Activated naive CD4-positive, alpha-beta T cell (primary cell): ENCODE measurements around the gene CCHCR1.
"Not testable (repeated sequence)": the region's sequence is repeated elsewhere in the genome, so short reads cannot be mapped to it uniquely, and the experiment has no call there.

ENCODE experiments used
- DNase-seq, 4 experiments: peaks; one replicate each; lab custom pipeline; 2025; lab: John Stamatoyannopoulos, UW

Gene CCHCR1

GRCh38 chr6:31180500-31180899 is 22.9 kb upstream of the CCHCR1 start:
- DNase-seq = peak in 3 of 4 experiments; percentile 28 to 36 (median 28)

DNA sequence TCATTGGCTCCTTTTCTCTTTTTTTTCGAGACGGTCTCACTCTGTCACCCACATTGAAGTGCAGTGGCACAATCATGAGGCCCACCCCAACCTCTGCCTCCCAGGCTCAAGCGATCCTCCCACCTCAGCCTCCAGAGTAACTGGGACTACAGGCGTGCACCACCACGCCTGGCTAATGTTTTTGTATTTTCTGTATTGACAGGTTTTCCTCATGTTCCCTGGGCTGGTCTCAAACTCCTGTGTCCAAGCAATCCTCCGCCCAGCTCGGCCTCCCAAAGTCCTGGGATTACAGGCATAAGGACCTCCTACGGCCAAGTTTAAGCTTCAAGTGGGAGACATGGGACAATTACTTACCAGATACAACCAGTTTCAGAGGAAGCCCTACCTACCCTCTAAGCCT is 22.3 kb upstream of the CCHCR1 start:
- DNase-seq = no peak

- DNase-seq = no peak
Observed at GRCh38 chr6:31179042-31179386, 21.4 kb upstream of the CCHCR1 start.

DNA sequence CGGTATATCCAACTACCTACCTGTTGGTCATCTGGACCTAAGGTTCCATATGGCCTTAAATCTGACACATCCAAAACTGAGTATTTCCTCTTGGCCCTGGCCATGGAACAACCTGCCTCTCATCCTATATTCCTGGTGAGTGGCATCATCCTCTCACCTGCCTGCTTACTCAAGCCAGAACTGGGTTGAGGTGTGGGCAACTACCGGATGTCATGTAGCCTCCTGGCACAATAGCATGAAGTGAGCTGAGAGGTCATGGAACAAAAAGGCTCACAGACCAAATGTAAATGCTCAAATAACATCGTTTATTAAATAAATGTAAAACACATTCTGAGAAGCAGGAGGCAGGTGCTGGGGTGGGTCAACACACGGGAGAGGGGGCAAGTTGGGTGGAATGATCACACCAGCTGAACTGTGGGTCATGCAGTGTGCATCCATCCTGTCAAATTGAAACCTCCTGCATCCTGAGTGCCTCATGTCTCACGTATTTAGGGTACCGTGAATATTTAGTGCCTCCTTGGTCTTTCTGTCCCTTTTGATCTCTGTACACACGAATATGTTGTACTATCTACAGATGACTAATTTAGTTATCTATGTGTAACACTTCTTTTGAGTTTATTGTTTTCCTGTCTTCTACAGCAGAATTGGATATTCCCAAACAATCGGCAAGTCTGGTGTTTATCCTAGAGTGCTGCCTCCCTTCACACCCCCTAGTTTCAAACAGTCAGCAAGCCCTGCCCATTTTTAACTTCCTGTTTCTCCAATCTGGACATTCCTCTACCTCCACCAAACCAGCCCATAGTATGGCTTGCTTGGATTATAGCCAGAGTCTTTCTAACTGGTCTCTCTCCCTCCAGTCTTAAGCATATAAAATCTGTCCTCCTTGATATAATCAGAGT is 20.8 kb upstream of the CCHCR1 start:
- DNase-seq = no peak

GRCh38 chr6:31175971-31176370 is 18.4 kb upstream of the CCHCR1 start:
- DNase-seq = no peak

- no peak for DNase-seq
Observed at GRCh38 chr6:31174378-31174777, 16.8 kb upstream of the CCHCR1 start.

- no peak for DNase-seq
Observed at GRCh38 chr6:31173406-31173805, 15.8 kb upstream of the CCHCR1 start.

DNA sequence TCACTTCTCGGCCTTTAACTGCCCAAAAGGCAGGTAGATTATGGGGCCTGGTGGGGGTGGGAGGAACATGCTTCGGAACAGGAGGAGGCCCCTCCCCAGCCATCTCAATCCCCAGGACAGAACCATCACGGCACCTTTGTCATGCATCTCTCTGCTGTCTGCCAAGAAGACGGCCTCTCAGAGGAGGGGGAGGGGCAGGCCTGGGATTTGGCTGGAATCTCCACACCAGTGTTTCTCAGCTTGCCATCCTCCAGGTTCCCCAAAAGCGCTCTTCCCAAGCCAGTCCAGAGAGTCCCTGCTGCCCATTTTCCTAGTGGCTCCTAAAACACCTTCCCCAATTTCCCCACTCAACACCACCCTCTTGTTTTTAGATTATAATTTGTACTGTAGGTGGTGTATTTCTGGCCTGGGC is 15.4 kb upstream of the CCHCR1 start:
- no peak for DNase-seq

DNA sequence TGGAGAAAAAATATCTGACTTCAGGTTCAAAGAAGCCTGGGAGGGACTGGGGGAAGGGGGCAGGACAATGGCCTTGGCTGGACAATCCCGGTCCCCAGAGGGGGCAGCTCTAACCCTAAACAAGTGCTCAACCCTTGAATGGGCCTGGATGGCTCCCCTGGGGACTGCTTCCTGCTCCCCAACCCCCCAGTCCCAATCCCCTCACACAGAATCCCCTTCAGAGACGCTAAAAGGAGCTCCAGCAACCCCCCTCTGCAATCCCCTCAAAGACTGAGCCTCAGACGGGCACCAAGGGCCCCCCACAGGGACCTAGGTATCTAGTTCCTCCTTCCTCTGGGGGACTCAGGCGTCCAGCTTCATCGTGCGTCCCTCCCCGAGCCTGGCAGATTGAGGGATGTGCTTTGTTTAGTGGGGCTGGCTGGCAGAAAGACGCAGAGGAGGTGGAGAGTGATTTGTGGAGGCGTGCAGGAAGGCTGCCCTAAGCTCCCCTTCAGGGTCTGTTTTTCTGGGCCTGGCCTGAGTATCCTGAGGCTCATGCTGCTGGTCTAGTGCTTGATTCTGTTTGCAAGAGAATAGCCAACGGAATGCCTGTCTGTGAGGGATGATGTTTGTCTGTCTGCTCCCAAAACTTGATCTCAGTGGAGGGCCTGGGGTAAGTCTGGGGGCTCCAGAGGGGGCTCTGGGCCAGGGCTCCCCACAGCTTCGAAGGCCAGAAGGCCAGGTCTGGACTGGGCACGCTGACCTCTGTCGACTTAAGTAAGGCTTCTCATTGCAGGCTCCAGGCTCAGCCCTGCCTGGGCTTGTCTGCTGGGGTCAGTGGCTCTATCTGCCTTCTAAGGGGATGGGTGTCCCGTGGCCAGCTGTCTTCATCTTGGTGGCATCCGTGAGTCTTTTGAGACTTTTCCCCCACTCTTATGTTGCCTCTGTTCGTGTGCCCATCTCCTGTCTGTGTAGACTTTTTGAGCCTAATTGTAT is 14.6 kb upstream of the CCHCR1 start:
- DNase-seq = no peak

DNA sequence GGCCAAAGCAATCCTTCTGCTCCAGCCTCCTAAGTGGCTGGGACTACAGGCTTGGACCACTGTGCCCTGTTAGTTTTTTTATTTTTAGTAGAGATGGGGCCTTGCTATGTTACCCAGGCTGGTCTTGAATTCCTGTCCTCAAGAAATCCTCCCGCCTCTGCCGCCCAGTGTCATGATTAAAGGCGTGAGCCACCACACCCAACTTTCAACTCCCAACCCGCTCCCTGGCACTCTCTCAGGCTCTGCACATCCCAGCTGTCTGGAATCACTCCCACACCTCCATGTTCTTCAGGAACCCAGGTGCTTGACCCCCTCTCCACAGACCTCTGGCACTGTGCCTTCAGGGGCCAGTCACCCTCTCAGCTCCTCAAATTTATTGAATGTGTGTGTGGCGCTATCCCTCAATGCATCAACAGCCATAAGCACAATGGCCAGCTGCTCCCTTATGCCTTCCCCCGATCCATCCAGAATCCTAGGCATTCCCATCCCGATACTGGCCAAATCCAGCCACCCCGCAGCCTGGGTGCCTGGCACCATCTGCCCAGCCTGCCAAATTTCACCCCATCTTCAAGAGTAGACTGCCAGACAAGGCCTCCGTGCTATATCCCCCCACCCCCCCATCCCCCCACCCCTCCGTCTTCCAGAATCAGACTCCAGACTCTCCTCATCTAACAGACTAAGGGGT is 13.5 kb upstream of the CCHCR1 start:
- DNase-seq = no peak

- DNase-seq = no peak
Observed at GRCh38 chr6:31170600-31170881, 12.9 kb upstream of the CCHCR1 start, which contains the start of gene POU5F1. TSS of gene POU5F1 (minus strand) at chr6:31170682. CDS start at chr6:31170620, 62 bp downstream.

DNA sequence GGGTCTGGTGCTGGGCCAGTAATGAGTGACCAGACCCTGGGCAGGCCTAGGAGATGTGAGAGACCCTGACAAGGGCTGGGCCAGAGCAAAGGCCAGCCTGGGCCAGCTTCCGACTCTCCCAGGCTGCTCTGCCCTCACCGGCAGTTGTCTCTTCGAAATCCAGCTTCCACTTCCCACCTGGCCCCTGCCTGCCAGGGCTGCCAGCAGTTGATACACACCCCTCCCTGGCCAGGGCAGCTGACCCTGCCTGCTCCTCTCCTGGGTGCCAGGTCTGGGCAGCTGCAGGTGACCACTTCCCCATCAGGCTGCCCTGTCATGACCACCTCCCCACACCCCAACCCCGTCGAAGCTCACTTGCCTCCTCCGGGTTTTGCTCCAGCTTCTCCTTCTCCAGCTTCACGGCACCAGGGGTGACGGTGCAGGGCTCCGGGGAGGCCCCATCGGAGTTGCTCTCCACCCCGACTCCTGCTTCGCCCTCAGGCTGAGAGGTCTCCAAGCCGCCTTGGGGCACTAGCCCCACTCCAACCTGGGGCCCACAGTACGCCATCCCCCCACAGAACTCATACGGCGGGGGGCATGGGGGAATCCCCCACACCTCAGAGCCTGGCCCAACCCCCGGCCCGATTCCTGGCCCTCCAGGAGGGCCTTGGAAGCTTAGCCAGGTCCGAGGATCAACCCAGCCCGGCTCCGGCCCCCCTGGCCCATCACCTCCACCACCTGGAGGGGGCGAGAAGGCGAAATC is 12.4 kb upstream of the CCHCR1 start:
- DNase-seq = not testable (repeated sequence)

- DNase-seq = no peak
Observed at GRCh38 chr6:31169123-31169857, 11.7 kb upstream of the CCHCR1 start.

DNA sequence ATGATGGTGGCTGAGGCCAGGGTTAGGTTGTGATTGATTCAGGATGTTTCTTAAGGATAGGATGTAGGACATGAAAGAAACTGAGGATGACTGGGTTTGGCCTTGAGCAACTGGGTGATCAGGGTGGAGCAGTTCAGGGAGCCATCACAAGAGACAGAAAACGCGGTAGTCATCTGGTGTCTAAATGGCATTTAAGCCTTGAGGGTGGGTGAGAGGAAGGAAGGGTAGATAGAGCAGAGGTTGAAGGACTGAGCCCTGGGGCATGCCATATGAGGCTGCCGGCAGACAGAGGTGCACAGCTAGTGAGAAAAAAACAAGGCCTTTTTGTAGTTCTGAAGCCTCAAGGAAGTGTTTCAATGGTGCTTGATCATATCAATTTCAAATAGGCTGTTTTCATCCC is 11.0 kb upstream of the CCHCR1 start:
- no peak for DNase-seq

DNA sequence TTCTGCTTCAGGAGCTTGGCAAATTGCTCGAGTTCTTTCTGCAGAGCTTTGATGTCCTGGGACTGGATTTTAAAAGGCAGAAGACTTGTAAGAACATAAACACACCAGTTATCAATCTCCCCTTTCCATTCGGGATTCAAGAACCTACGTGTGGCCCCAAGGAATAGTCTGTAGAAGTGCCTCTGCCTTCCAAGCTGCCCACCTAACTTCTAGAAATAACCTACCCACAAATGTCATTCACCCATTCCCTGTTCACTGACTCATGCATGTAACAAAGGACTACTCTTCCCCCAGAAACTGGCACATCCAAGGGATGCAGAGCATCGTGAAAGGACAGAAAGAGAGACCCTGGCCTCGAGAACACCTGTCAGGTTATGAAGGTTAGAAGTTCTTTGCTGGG is 8.4 kb upstream of the CCHCR1 start:
- no peak for DNase-seq

GRCh38 chr6:31165064-31165832 is 7.6 kb upstream of the CCHCR1 start:
- DNase-seq = not testable (repeated sequence)

GRCh38 chr6:31164475-31165063 is 7.0 kb upstream of the CCHCR1 start:
- not testable (repeated sequence) for DNase-seq

GRCh38 chr6:31163922-31164321 is 6.3 kb upstream of the CCHCR1 start:
- DNase-seq = no peak

- no peak for DNase-seq
Observed at GRCh38 chr6:31162463-31163165, 5.0 kb upstream of the CCHCR1 start.
